Activated CD4-positive, CD25-positive, alpha-beta regulatory T cell treated with anti-CD3 and anti-CD28 coated beads, Interleukin-2, amount 50 U/mL, for 24 hours (primary cell): ENCODE data around the gene CWC22.
"Not testable (repeated sequence)": the region's sequence is repeated elsewhere in the genome, so short reads cannot be mapped to it uniquely, and the experiment has no call there.

Experiments
- ATAC-seq, 2 donors: fragments of 150-1000 bp; cut with Tn5 transposase; one replicate each; pipeline ENCODE4 v1.10.0; 2021; ENCODE audit warnings: mild to moderate bottlenecking in 1 of 2, moderate library complexity in 1 of 2

Gene CWC22

DNA sequence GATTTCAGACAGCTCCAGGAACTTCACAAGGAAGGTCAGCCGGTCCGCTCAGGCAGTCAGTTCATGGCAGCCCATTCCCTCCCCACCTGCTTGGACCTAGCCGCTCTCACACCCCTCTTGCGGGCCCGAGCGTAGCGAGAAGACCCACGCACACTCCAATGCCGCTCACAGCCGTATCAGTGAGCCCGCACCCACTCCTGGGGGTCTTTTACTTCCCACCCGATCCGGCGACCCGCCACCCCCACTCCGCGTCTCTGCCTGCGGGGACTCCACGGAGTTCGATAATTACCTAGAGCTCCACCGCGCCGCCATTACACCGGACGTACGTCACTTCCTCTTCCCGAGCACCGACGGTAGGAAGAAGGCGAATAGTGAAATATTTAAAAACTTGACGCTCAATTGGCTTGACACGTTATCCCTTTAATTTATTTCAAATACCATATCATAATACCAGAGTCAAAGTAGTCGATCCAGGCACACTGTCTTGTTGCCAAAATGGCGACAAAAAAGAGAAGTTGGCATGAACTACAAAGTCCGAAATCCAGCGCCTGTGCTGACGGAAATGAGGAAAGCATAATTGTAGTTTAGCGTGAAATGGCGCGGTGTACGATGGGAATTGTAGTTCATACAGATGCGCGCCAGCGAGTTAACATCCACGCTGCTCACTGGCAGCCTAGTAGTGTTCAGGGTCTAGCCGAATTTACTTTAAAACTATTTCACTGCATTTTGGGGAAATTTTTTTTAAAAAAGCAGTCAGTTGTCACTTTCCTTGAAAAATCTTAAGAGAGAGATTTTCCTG is at the start of gene CWC22:
TSS of gene CWC22 (minus strand) at position 517 of the 799 bp plus-strand sequence. CDS start 13,956 bp downstream, outside the sequence.
- peak; percentile 98 to 99 for ATAC-seq

DNA sequence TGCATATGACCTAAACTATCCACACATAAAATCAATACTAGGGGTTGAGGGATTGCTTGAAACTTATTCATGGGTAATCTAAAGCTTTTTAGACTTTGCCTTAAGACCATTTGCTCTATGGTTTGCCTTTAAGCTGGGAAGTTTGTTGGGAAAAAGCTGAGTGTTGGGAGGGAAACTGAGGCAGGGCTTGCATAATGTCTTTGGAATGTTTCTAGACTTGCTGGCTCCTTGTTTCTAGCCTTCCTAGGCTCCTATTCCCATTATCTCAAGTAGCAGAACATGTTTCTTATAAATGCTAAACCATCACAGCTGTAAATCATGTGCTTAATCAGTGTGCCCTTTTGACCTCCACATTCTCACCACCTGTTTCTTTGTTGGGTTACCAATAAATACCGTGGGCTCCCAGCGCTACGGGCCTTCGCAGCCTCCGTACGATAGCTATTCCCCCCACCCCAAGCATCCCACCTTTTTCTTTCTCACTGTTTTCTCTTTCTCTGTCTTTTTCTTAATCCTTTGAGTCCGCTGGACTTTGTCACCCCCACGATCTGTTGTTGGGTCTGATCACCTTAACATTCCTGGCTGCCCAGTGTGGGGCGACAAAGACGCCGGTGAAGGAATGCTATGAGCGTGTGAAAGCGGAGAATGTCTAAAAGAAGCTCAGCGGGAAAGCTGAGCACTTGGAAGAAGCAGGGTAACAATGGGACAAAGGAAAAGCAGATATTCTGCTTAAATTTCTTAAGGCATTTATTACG is 49.4 kb upstream of the CWC22 start:
- no peak for ATAC-seq

DNA sequence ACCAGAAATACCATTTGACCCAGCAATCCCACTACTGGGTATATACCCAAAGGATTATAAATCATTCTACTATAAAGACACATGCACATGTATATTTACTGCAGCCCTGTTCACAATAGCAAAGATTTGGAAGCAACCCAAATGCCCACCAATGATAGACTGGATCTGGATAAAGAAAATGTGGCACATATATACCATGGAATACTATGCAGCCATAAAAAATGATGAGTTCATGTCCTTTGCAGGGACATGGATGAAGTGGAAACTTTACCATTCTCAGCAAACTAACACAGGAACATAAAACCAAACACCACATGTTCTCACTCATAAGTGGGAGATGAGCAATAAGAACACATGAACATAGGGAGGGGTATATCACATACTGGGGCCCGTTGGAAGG is 47.5 kb upstream of the CWC22 start:
- not testable (repeated sequence) for ATAC-seq

DNA sequence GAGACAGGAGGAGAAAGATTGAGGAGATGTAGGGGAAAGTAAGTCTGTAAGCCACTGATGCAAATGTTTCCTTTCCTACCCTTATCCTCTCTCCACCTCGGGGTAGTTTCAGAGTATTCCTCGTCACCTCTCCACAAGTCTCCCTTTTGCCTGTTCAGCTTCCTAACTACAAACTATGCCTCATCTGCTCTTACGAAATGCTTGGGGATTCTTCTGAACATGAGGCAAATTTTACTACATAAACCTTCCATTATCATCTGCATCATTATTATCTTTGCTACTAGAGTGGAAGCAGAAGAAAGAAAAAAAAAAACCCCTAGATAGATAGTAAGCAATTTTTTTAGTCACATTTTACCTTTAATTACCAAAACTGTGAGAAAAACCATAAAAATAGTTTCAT is 43.1 kb upstream of the CWC22 start:
- no peak for ATAC-seq

DNA sequence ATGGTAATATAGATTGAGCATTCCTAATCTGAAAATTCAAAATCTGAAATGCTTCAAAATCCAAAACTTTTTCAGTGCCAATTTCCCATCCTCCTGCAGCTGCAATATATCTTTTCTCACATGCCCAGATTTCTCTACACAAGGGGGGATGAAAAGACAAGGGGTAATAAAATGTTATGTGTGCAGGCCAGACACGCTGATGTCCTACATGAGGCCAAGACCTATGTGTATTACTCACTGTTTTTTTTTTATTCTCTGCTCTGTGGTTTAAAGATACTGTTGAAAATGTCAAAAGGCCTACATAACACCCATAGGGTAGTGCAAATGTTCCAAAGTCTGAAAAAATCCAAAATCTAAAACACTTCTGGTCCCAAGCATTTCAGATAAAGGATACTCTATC is 41.2 kb upstream of the CWC22 start:
- no peak for ATAC-seq

DNA sequence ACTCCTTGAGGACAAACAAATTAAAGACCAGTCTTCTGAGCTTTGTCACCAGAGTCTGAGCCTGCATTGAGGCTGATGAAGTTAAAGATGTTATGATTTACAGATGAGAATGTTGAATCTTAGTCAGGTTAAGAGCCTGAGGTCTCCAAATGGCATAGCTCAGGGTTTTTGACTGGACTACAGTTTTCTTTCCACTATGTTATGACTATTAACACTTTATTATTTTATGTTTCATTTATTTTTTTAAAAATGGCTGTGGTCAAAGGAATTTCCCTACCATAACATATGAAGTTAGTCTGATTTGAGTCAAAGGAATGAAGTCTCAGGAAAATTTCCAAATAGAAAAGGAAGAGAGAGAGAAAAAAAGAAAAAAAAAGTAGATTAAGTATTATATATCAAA is 39.7 kb upstream of the CWC22 start:
- ATAC-seq: no peak

DNA sequence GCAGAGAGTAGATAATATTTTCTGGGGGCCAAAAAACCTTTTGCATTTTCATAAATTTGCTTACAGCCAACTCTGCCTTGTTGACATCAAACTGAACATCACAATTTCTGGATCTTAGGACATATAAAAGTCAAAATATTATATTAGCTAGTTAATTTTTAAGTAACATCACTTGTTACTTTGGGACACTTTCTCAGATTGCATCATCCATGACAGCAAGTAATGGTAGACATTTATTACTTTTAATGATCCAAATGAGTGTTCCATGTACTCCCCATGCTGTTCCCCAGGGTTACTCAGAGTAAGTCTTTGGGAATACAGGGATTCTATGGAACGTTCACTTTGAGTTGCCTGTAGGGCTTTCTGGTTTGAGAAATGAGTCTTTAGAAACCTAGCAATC is 39.1 kb upstream of the CWC22 start:
- ATAC-seq: no peak

DNA sequence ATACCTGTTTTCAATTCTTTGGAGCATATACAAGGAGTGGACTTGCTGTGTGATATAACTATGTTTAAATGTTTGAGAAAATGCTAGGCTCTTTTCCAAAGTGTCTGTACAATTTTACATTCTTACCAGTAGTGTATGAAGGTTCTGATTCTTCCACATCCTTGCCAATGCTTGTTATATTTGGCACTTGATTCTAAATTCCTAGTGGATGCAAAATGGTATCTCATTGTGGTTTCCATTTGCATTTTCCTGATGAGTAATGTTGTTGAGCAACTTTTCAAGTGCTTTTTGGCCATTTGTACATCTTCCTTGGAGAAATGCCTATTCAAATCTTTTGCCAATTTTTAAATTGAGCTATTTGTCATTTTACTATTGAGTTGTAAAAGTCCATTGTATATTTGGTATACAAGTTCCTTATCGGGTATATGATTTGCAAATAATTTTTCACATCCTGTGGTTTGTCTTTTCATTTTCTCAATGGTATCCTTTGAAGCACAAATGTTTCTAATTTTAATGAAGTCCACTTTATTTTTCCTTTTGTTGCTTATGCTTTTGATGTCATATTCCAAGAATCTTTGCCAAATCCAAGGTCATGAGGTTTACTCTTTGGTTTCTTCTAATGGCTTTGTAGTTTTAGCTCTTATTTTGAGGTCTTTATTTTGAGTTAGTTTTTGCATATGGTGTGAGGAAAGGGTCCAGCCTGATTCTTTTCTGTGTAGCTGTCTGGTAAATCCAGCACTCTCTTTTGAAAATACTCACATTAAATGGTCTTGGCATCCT is 33.2 kb upstream of the CWC22 start:
- ATAC-seq: no peak

DNA sequence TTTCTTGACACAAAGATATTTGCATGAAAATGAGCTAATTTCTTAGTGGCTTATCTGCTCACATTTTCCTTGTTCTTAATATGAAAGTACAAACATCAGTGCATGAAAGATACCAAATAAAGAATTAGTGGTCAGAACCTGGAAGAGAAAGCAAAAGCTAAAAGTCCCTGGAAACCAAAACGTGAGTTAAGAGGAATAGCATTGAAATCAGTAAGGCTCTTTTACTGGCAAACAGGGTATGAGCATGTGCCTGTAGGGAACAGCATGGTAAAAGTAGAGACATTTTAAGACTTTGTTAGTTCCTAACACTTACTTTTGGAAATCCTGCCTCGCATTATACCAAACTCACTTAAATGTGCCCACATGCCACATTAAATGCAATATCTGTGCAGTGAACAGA is 31.9 kb upstream of the CWC22 start:
- ATAC-seq: no peak

DNA sequence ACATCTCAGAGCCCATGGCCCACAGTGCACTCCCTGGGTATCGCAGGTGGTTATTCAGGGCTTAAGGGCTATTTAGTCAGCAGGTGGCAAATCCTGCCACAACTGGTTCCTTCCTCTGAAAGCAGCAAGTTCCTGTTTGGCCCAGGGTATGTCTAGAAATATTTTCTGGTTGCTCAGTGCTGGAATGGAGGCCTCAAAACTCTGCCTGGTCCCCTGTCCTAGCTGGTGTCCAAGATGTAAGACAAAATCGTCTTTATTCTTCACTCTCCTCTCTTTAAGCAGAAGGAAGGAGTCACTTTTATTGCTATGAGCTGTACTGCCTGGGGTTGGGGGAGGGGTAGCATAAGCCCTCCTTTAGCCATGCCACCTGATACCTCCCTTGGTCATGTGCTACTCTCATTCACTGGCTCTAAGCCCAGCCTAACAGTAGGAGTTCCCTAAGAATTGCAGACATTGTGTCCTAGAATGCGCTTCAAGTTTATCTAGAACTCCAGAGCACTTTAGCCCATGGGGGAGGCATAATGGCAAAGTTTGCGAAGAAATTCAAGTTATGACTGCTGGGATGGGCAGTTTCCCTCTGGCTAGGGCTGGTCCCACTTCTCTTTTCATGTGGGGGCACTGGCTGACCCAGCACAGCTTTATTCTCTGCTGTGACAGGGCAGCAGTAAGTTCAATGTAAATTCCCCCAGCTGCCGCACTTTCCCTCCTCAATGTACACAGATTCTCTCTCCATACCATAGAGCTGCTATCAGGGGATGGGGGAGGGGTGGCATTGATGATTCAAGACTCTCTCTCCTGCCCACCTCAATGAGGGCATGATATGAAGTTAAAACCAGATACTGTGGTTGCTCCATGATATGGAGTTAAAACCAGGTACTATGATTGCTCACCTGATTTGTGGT is 27.1 kb upstream of the CWC22 start:
- no peak for ATAC-seq

DNA sequence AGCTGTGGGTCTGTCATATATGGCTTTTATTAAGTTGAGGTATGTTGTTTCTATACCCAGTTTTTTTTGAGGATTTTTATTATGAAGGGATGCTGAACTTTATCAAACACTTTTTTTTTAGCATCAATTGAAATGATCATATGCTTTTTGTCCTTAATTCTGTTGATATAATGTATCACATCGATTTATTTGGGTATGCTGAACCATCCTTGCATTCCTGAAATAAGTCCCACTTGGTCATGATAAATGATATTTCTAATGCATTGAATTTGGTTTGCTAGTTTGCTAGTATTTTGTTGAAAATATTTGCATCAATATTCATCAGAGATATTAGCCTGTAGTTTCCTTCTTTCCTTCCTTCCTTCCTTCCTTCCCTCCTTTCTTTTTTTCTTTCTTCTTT is 22.5 kb upstream of the CWC22 start:
- no peak for ATAC-seq

DNA sequence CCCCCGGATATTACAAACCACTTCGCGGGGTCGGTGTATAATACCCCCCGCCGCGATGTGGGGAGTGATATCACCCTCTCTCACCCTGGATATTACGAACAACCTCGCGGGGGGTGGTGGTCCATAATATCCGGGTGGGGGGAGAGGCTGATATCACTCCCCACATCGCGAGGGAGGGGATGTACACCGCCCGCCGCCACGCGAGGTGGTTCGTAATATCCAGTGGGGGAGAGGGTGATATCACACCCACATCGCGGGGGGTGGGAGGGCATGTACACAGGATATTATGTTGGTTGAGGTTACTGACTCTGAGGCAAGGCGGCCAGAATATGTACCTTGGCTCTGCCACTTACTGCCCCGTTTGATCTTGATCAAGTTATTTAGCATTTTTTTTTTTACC is 14.8 kb upstream of the CWC22 start:
- no peak for ATAC-seq

DNA sequence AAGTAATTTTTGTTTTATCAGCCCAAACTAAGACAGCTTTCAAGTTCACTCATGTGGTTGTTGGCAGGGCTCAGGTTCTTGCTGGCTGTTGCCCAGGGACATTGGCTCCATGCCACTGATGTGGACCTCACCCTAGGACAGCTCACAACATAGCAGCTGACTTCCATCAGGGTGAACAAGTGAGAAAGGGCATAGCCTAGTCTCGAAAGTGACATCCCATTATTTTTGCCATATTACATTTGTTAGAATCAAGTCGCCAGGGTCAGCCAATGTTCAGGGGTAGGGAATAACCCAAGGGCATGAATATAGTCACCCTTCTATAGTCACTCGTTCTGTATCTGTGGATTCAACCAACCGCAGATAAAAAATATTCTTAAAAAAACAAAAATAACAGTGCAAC is 10.7 kb upstream of the CWC22 start:
- no peak for ATAC-seq

DNA sequence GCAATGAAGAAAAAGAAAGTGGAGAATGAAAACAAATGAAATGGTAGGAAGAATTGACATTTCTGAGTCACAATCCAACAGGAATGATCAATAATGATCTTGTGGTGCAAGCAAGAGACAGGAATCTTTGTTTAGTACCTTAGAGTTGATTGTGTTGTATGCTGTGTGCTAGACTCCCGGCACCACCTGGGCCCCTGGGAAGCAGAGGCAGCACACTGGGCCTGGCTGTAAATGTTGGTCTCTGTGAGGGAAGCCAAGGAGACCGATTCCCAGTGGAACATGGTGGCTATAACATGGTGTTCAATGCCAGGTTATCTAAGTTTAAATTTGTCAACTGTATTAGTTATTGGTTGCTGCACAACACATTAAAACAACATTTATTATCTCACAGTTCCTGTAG is 9.8 kb upstream of the CWC22 start:
- no peak for ATAC-seq

DNA sequence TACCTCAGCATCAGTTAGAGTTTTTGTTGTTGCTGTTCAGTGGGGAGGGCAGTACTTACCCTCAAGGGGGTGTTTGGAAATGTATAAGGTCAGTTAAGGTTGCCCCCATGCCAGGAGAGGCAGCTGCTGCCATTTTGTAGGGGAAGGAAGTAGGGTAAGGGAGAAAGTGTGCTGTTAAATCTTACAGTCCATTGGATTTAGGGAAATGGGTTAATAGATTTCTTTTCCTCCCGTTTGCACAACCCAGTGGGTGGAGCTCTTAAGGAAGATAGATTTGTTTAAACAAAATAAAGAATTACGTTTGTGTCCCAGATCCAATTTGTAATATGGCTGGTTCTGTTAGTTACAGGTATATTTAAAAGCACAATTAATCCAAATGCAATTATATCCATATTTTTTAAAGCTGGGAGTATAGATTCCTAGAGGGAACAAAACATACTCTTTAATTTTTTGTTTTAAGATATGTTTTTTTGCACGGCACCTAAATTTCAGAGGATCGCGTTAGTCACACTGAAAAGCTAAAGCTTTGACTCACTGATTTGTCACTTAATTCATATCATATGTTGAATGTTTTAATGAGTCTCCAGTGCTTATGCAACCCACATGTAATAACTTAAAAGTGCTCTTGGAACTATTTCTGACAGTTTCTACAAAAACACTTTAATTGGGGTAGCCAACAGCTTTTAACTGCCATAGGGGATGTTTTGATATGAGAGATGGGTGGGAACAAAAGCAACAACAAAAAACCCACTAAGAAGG is 9.0 kb upstream of the CWC22 start:
- no peak for ATAC-seq

DNA sequence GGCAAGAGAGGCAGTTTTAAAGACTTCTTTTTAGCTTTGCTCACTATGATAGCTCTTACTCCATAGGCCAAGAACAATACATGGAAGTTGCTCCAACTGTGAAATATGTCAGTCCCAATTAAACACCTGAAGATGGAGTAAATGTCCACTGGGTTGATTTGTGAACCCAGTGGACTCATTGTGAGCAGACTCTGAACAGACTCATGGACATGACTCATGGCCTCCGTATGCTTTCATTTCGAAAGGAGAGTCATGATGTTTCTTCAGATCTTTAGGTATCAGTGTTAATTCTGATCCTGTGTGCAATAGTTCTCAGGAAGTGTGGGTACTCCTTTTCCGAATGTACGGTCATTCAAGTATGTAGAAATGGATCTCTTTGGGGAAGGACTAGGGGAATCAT is 5.4 kb upstream of the CWC22 start:
- ATAC-seq: peak; percentile 32 to 66

DNA sequence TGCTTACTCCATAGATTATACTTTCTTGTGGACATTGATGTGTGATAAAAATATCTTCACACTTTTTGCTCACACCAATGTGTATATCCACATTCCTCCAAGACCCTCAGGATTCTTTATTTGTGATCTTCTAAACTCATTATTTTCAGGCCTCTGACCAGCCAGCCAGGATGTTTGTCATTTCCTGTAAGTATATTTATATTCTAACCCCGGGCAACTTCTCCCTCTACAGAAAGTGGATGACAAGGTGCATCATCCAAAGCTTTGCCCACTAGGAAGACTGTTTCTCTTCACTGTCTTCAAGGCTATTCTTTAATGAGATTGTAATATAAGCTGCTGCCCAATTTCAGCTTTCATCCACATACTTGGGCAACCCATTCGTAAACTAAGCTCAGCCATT is 3.6 kb upstream of the CWC22 start:
- ATAC-seq: no peak

DNA sequence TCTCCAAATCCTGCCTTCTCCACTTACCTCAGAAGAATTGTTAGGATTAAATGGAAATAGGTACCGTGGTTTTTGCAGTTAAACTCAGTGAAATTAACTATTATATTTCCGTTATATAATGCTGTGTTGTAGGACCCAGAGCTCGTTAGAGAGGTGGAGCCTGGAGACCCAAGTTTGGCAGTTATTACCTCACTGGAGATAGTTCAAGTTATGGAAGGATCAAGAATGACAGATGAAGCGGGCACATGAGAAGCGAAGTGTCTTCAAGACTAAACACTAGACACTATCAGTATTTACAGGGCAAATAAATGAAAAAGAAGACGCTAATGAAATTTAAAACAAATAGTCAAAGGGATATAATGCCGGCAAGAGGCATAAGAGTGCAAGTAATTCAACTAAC is 866 bp downstream of the CWC22 start:
- no peak for ATAC-seq

DNA sequence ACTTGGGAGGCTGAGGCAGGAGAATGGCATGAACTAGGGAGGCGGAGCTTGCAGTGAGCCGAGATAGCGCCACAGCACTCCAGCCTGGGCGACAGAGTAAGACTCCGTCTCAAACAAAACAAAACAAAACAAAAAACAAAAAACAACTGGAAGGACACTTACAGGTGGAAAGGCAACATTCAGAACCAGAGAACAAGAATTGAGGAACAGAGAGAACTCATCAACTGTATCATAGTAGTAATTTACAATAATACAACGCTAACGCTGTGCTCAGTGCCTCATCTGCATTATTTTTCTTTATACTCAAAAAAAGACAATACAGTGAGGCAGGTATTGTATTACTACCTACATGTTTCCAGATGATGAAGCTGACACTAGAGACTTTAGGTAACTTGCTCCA is 1.6 kb downstream of the CWC22 start:
- ATAC-seq: not testable (repeated sequence)

DNA sequence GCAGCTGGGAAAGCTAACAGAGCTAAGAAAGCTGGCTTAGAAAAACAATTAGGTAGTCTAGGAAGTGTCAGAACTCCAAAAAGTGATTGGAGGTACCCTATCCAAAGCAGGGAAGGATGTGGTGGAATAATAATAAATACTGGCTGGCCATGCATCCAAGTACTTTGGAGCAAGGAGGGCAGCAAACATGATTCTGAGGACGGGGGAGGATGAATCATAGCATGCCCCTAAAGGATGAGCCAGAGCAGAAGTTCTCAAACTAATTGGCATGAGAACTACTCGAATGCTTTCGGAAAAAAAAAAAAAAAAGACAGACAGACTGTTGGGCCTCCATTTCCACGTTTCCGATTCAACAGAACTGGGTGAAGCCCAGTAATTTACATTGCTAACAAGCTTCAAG is 2.4 kb downstream of the CWC22 start:
- no peak for ATAC-seq

DNA sequence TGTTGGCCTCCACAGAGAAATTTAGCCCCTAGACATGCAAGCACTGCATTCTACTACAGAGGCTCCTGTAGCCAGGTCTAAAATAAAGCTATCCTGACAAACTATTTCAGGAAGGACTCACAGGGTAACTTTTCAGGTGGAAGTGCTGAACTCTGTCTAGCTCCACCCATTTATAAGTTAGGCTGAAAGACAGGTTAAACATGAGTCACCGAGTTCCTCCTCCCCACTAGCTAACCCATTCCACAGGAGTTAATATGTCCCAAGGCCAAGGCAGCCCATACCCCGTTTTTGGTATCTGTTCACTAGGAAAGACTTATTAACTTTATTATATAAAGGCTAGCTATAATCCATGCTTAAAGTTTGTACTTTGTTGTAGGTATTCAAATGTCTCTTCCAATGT is 3.5 kb downstream of the CWC22 start:
- ATAC-seq: no peak

DNA sequence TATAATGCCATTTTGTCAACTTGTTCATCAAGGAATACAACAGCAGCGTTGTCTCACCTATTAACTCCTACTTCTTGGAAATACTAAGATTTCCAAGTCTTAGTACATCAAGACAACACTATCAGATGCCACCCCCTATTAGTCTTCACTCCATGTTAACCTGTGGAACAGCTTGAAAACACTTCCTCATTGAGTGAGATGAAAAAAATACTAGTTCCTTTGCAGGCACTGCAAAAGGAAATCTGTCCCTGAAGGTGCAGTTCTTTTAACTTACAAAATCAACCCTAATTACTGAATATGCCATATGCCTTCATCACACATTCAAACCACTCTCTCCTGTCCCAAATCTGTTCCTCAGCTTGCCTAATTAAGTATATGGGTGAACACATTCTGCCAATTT is 4.0 kb downstream of the CWC22 start:
- no peak for ATAC-seq
